Choroid plexus epithelial cell (primary cell): ENCODE data around the gene PSMD8.

ENCODE experiments used
- DNase-seq: peaks from one replicate; pipeline ENCODE4 v3.0.0-alpha.2; 2010; ENCODE audit warnings: low read depth
- H3K4me3 ChIP-seq: 2 replicates; pipeline ENCODE4 v1.5.1; 2011; ENCODE audit warnings: low read depth, mild to moderate bottlenecking, control low read depth, low read length, moderate library complexity
- CTCF ChIP-seq: conservative IDR thresholded peaks from 2 replicates; pipeline ENCODE4 v1.5.1; 2011; ENCODE audit warnings: low read depth, mild to moderate bottlenecking, control low read depth, inconsistent platforms, low read length, moderate library complexity

Gene PSMD8

GRCh38 chr19:38373907-38374331, 452 bp upstream of the PSMD8 start:
- peak overlapping the region; percentile 91 for H3K4me3 ChIP-seq
- DNase-seq: no peak
- TF ChIP-seq CTCF: no peak

GRCh38 chr19:38375098-38375493, 725 bp downstream of the PSMD8 start:
- H3K4me3 ChIP-seq: peak overlapping the region; percentile 91
- DNase-seq: peak; percentile 38
- no peak for TF ChIP-seq CTCF

GRCh38 chr19:38375748-38376147, 1.4 kb downstream of the PSMD8 start:
- no peak for DNase-seq
- TF ChIP-seq CTCF: no peak
- peak overlapping the region; percentile 91 for H3K4me3 ChIP-seq

GRCh38 chr19:38376576-38376975, 2.2 kb downstream of the PSMD8 start:
- DNase-seq: no peak
- no peak overlapping the region for H3K4me3 ChIP-seq
- no peak for TF ChIP-seq CTCF

GRCh38 chr19:38377052-38377451, 2.7 kb downstream of the PSMD8 start:
- TF ChIP-seq CTCF: no peak
- no peak overlapping the region for H3K4me3 ChIP-seq
- no peak for DNase-seq

GRCh38 chr19:38378866-38379265, 4.5 kb downstream of the PSMD8 start:
- no peak for TF ChIP-seq CTCF
- DNase-seq: no peak
- H3K4me3 ChIP-seq: no peak overlapping the region

- no peak overlapping the region for H3K4me3 ChIP-seq
- DNase-seq: no peak
- no peak for TF ChIP-seq CTCF
Measured at GRCh38 chr19:38381138-38381537, 6.8 kb downstream of the PSMD8 start.
